HG03064 (cell line): Measurements from ENCODE around the gene ACOX3.
A peak's percentile ranks its signal among the peaks of the same experiment; 100 is the strongest.
"Not testable (repeated sequence)": the region's sequence is repeated elsewhere in the genome, so short reads cannot be mapped to it uniquely, and the experiment has no call there.

Source experiments
- ATAC-seq: cut with Tn5 transposase; IDR thresholded peaks from one replicate; pipeline ENCODE4 v1.9.1; 2021; ENCODE audit warnings: low read depth; ENCODE audit not compliant: unreplicated experiment

The ACOX3 gene

DNA sequence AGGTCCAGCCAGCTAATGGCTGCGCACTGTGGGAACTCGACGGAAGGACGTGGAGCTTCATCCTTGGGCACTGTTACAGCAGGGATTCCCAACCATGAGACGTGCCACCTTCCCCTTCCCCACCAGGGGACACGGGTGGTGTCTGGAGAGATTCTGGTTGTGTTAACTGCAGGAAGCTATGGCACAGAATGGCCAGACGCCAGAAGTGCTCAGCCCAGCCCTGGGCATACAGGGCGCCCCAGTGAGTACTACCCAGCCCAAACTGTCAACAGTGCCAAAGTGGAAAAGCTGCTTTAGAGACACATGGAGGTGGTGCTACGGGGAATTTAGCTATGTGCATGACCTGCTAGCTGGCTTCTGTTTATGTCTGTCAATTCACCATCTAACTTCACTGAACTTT, 32.8 kb downstream of the ACOX3 start:
- ATAC-seq: no peak

DNA sequence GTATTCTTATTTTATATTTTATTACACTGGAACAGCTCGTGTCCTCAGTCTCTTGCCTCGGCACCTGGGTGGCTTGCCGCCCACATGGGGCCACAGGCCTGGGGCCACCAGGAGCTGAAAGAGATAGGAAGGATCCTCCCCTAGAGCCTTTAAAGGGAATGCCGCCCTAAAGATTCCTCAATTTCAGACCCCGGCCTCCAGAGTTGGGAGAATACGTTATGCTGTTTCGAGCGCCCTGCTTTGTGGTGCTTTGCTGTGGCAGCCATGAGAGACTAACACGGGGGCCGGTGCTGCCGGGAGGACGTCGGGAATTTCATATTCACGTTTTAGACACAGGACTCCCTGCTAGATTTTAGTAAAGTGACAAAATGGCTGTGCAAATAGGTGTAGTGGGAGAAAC, 33.2 kb downstream of the ACOX3 start:
- ATAC-seq: no peak

DNA sequence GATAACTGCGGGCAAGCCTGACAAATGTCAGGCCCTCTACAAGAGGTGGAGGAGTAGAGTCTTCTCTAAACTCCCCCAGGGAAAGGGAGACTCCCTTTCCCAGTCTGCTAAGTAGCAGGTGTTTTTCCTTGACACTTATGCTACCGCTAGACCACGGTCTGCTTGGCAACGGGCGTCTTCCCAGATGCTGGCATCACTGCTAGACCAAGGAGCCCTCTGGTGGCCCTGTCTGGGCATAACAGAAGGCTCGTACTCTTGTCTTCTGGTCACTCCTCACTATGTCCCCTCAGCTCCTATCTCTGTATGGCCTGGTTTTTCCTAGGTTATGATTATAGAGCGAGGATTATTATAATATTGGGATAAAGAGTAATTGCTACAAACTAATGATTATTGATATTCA, 33.6 kb downstream of the ACOX3 start:
- ATAC-seq: not testable (repeated sequence)

DNA sequence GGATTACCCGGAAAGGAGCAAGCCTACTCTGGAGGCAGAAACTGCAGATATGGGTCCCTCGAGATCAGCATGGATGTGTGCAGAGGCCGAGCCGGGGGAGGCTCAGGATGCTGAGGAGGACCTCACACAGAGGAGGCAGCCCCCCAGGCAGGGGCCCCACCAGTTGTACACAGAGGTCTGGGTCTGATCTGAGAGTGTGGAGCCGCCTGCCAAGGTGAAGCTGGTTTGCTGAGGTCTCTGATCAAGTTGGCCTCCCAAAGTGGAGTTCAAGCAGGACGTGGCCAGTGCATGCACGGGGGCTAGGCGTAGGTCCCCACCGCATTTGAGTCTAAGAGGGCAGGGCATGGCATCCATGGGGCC, 35.0 kb downstream of the ACOX3 start:
- ATAC-seq: no peak

DNA sequence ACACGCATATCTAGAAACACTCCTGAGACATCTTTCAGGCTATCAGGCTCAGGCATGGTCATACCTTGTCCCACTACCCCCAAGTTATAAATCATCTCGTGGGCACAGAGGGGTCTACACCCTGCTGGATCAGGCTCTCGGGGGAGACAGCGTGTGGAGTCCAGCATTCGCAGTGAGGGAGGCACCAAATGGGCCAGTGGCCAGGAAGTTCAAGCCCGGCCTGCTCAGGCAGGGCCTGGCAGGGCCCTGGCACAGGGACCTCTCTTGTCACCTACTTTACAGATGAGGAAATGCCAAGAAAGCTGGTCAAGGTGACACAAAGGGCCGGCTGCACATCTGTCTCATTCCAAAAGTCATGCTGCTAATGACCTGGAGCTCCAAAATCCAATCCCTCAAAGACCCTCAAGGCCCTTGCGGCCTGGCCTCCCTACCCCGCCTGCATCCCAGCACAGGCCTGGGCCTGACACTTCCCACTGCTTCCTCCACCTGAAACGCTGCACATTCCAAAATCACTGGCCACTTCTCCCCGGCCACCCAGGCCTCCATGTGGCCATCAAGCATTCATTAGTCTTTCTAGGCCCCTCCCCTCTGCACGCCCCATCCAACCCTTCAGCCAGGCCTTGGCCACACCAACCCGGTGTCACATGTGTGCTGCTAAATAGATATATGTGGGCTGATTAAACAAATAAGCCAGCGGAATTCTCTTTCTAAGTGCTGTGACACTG, 35.6 kb downstream of the ACOX3 start:
- ATAC-seq: no peak

DNA sequence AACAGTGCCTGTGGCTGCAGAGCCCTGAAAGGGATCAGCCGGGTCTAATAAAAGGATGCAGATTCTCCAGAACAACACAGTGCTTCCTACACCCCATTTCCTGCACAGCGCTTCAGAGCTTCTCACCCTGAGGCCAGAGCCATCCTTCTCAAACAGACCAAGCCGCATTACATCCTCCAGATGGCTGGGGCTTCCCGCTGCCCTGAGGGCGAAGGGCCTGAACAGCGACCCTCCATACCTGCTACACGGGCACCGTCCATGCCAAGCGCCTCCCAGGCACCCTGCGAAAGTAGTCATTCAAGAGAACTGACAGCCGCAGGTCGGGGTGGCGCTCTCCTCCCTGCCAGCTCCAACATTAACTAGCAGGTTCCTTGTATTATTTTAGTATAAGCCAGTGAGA, 36.5 kb downstream of the ACOX3 start:
- no peak for ATAC-seq

DNA sequence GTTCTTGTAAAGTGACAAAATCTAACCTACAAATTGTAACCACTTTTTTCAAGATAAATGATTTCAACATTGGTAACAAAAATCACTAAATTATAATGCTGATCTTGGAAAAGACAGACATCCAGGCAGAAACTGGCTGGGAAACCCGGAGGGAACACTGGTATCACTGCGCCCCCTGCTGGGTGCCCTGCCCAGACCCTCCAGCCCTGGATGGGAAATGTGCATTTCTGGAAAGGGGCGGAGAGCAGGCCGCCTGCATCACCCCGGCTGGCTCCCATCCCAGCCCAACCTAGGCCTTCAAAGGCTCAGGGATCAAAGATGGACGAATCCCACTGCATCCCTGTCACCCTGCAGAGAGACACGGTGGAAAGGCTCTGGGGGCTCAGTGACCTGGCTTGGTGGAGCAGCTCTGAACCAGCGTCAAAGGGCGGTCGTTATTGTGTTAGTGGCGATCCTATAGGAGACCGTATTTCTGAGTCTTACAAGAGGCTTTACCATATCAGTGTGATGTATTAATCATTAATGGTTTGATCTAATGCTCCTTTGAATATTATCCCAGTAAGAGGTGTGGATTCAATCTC, 37.3 kb downstream of the ACOX3 start:
- ATAC-seq: no peak

DNA sequence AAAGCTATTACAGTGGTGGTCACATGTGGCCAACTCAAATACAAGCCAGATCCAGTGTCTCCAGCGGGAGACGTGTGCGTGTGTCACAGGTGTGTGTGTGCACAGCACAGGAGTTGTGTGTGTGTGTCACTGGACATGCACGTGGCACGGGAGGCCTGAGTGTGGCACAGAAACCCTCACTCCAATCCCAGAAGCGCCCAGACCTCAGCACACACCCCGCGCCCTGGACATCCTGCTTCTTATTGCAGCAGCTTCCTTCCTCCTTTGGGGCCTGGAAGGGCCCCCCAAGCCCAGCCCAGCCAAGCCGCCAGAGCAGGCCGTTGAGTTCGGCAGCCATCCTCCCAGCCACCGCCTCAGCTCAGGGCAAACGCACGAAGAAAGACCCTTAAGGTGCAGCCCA, 37.9 kb downstream of the ACOX3 start:
- ATAC-seq: no peak

DNA sequence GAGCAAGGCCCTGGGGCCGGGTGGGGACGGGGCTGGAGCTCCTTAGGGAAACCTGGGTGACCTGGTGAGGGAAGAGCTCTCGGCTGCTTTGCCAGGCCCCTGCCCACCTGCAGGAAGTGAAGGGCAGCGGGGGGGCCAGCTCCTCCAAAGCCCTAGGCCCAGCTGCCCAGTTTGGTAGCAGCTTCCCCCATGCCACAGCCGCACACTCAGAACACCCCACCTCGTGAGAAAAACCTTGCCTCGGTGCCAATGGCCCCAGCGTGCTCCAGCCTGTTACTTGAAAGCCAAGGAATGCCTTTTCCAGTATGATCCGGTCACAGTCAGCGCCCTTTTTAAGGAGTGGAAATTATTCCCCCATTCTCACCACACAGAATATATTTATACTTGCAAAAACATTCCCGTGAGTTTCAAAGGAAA, 38.3 kb downstream of the ACOX3 start:
- ATAC-seq: no peak

DNA sequence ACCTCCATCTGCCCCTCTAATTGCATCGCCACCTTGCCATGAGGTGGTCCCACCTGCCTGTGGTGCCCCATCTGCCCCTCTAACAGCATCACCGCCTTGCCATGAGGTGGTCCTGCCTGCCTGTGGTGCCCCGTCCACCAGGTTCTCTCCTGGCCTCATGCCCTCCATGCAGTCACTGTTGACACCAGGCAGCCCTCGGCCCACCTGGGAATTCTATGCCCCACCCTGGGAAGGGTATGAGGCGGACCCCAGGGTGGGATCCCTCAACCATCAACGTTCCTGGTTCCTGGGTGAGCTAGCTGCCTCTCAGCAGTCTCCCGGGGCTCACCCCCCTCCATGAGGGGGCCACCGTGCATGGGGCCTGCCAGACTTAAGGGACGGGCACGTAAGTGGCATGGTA, 38.9 kb downstream of the ACOX3 start:
- ATAC-seq: no peak

DNA sequence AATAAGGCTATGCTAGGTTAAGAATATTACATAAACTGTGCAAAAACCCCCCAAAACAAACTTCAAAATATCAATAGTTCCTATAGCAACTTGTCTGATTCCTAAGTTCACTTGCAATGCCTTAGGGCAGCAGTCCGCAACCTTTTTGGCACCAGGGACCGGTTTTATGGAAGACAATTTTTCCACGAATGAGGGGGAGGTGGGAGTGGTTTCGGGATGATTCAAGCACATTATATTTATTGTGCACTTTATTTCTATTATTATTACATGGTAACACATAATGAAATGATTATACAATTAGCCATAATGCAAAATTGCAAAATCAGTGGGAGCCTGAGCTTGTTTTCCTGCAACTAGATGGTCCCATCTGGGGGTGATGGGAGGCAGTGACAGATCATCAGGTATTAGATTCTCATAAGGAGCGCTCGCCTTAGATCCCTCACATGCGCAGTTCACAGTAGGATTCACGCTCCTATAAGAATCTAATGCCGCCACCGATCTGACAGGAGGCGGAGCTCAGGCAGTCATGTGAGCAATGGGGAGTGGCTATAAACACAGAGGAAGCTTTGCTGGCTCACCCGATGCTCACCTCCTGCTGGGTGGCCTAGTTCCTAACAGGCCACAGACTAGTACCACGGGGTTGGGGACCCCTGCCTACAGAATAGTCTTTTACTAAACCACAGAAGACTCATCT, 39.7 kb downstream of the ACOX3 start:
- ATAC-seq: no peak

DNA sequence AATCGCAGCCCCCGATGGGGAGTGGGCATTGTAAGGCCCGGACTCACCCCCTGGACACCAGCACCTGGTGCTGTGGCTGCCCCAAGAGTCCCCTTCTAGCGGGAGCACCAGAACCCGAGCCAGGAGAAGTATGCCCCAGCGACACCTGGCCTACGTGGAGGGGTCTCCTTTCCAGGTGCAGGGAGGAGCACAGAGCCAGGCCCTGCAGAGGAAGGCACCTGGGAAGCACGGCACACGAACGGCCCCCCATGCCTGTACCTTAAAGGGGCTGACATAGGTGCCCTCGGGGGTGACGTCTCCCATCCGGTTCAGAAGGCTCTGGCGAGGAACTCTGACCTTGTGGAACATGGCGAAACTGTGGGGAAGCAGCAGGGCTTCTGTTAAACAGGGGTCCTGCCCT, 41.2 kb downstream of the ACOX3 start:
- no peak for ATAC-seq

DNA sequence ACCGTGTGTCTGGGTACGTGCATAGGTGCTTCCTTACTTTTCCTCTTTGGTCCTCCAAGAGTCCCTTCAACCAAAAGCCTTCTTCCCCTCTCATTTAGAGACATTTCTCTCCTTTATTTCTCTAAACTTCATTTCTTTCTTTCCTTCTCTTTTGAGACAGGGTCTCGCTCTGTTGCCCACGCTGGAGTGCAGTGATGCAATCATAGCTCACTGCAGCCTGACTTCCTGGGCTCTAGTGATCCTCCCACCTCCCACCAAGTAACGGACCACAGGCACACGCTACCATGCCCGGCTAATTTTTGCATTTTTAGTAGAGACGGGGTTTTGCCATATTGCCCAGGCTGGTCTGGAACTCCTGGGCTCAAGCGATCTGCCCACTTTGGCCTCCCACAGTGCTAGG, 42.2 kb downstream of the ACOX3 start:
- ATAC-seq: no peak

DNA sequence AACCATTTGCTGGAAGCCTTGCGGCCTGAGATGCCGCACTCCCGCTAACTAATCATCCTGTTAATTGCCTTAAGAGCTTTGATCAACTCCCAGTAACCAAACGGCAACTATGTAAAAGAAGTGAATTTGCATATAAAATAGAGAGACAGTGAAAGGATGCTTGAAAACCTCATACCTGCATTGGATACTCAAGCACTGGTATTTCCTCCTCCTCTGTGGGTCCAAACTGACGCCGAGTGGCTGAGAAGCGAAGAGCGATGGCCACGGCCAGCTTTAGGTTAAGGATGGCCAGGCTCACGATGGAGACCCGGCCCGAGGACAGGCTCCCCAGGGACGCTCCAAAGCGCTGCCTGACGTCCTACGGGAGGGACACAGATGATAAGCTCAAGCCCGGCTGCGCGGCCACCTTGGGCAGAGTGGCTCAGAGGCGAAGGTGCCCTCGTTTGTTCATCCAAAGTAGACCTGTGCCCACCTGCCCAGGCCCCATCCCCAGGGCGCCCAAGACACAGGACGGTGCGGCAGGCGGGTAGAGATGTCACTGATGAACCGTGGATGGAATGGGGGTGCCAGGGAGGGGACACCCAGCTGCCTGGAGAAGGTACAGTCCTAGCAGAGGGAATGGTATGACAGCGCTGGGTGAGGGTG, 43.6 kb downstream of the ACOX3 start:
- no peak for ATAC-seq

DNA sequence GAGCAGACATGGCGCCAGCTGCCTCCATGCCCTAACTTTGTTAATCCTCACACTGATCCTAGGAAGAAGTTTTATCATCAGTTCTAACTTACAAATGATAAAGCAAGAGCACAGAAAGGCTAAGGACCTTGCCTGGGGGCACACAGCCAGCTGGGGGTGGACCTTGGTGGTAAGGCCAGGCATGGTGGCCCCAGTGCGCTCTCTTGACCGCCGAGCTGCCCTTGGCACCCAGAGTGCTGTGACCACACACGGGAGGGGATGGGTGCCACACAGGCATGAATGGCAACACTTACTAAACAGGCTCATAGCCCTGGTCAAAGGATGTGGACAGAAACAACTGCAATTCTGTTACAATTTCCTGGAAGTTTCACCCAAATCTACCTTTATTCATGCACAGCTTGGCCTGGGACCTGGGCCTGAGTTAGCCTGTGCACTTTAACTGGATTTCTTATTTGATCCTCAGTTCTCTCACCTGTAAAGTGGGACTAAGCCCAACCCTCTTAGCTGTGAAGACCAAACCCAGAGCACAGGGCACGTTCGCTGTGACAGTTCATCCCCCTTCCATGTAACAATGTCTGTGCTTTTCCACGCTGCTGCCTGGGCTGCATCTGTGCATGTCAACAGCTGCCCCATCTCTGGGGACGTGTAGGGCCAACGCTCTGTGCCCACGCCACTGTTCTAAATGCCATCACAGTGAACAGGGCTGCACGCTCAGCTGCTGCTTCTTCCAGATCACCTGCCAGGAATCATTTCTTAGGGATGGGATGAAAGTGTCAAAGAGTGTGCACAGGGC, 44.8 kb downstream of the ACOX3 start:
- ATAC-seq: no peak

DNA sequence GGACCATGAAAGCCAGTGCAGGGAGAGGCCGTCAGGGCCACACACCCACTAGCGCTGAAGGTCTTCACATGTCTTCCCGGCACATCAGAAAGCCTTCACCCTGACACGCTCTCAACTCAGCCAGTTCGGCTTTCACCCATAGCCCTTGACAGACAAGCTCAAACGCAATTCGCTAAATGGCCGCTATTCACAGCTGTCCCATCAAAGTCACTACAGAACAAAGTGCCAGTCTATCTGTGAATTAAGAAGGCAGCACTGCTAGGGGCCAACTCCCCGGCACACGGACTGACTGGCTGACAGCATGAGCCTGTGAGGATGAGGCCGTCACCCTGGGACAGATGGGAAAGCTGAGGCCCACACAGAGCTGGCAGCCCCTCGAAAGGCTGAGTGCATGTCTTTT, 45.7 kb downstream of the ACOX3 start:
- no peak for ATAC-seq

DNA sequence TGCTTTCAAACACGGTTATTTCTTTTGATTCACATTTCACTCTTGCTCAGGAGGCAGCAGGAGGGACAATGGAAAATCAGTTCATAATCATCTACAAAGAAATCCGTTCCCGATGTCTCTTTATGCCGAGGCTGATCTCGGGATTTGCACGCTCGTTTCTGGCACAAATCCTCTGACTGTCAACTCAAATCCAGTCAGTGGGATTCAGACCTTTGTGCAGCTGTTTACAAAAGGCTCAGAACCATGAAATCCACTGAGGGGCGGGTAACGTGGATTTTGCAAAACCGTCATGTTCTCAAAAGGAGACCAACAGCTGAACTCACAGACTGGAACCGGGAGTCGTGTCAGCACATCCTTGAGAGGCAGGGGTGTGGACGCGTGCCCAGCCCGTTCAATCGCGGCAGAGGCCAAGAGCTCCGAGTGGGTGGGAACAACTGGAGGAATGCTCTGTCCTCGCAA, 46.4 kb downstream of the ACOX3 start:
- ATAC-seq: no peak

DNA sequence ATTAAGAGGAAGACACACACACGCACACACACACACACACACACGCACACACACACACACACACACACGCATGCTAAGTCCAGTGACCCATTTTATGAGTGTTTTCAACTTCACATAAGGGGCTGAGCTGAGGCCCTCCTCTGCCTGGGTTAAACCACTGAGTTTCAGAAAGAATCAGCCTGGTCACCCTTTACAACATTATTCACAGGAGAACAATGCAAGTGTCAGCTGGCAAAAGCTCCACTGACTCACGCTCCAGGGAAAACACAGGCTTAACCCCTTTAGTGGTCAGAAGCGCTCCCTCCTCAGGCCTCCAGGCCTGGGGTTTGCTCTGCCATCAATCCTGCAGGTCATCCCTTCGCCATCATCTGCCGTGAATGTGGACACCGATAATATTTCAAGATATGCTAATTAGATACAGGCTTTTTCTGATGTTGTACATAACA, 46.9 kb downstream of the ACOX3 start:
- no peak for ATAC-seq

DNA sequence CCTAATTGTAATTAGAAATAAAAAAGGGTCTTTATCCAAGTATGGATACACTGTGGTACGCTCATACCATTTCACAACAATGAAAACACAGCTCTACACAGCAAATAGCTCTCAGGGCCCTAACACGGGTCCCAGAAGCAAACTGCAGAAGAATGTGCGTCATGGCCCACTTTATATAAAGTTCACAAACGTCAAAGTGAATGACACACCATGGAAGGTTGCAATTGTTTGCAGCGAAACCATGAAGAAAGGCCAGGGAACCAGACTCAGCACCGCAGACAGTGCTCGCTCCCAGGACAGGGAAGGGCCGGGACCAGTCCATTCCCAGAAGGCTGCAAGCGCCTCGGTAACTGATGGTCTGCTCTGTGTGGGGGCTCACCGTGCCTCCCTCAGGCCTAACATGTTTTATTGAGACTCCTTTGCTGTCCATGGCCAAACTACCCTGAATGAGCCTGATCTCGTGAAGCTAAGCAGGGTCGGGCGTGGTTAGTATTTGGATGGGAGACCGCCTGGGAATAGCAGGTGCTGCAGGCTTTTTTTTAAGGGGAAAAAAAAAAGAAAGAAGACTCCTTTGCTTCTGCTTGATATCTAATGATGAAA, 47.8 kb downstream of the ACOX3 start:
- no peak for ATAC-seq

DNA sequence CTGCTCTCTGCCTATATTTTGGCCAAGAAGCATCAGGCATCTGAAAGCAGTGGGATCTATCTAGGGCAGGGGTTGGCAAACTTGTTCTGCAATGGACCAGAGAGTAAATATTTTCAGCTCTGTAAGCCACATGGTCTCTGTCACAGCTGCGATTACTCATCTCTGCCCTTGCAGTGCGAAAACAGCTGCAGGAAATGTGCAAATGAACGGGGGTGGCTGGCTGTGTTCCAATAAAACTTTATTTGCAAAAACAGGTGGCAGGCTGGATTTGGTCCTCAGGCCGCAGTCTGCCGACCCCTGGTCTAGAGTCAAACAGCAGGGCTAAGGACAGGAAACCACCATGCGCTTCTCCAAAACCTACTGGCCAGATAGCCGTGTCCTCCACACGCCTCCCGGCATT, 48.6 kb downstream of the ACOX3 start:
- peak; percentile 84 for ATAC-seq
